ENCODE data around the gene SKAP2. TPM values are rescaled to one million over a fixed set of nuclear protein-coding genes. Genes with fewer than 3 reads are reported as not detected.
A peak's percentile ranks its signal among the peaks of the same experiment; 100 is the strongest.

The SKAP2 gene
- total RNA-seq, 2 donors from 2014 or later: 15.0 to 35.7 TPM

GRCh38 chr7:26670290-26670689 is 194.1 kb downstream of the SKAP2 start:
- H3K4me3 Mint-ChIP-seq: no peak overlapping the region
- H3K27ac Mint-ChIP-seq: no peak overlapping the region
- no peaks in the 10 kb centered on the region for H3K9me3 Mint-ChIP-seq
- no peaks in the 10 kb centered on the region for H3K36me3 Mint-ChIP-seq
- ATAC-seq (no peak), DNase-seq (ENCODE audit: low spot score) (no peak)
- no peaks in the 10 kb centered on the region for H3K27me3 Mint-ChIP-seq
- peaks cover 3 to 6% of the 10 kb centered on the region in 2 donors for H3K4me1 Mint-ChIP-seq (ENCODE audit: low read depth in 2 of 2)

GRCh38 chr7:26668821-26669220 is 195.6 kb downstream of the SKAP2 start:
- no peak overlapping the region for H3K27ac Mint-ChIP-seq
- ATAC-seq (no peak), DNase-seq (ENCODE audit: low spot score) (no peak)
- no peaks in the 10 kb centered on the region for H3K36me3 Mint-ChIP-seq
- no peaks in the 10 kb centered on the region for H3K27me3 Mint-ChIP-seq
- no peak overlapping the region for H3K4me3 Mint-ChIP-seq
- H3K4me1 Mint-ChIP-seq (ENCODE audit: low read depth in 2 of 2): peaks cover 7 to 9% of the 10 kb centered on the region in 2 donors
- H3K9me3 Mint-ChIP-seq: no peaks in the 10 kb centered on the region

GRCh38 chr7:26667514-26668133 is 196.8 kb downstream of the SKAP2 start:
- Mint-ChIP-seq H3K36me3 (no peaks in the 10 kb centered on the region), H3K4me1 (ENCODE audit: low read depth in 2 of 2) (peaks cover 7 to 9% of the 10 kb centered on the region in 2 donors), H3K27me3 (no peaks in the 10 kb centered on the region), H3K9me3 (no peaks in the 10 kb centered on the region), H3K4me3 (no peak overlapping the region), H3K27ac (peak overlapping the region in 1 of 2 donors; percentile 22)
- ATAC-seq (peak in 1 of 2 donors; percentile 57), DNase-seq (ENCODE audit: low spot score) (no peak)

GRCh38 chr7:26664735-26665416 is 199.5 kb downstream of the SKAP2 start:
- Mint-ChIP-seq H3K4me3 (no peak overlapping the region), H3K27me3 (no peaks in the 10 kb centered on the region)
- DNase-seq (ENCODE audit: low spot score): no peak

GRCh38 chr7:26664274-26664673 is 200.1 kb downstream of the SKAP2 start:
- no peaks in the 10 kb centered on the region for H3K36me3 Mint-ChIP-seq
- no peak overlapping the region for H3K4me3 Mint-ChIP-seq
- H3K9me3 Mint-ChIP-seq: no peaks in the 10 kb centered on the region
- H3K27ac Mint-ChIP-seq: no peak overlapping the region
- no peaks in the 10 kb centered on the region for H3K27me3 Mint-ChIP-seq
- peaks cover 7 to 9% of the 10 kb centered on the region in 2 donors for H3K4me1 Mint-ChIP-seq (ENCODE audit: low read depth in 2 of 2)
- ATAC-seq: no peak
- no peak for DNase-seq (ENCODE audit: low spot score)

More at GRCh38 chr7:26664735-26665416, 199.5 kb downstream of the SKAP2 start:
- Mint-ChIP-seq H3K4me1 (ENCODE audit: low read depth in 2 of 2) (peaks cover 7 to 9% of the 10 kb centered on the region in 2 donors), H3K9me3 (no peaks in the 10 kb centered on the region), H3K27ac (no peak overlapping the region), H3K36me3 (no peaks in the 10 kb centered on the region)
- ATAC-seq: peak in 1 of 2 donors; percentile 55

- ATAC-seq (no peak), DNase-seq (ENCODE audit: low spot score) (no peak)
- no peaks in the 10 kb centered on the region for H3K27me3 Mint-ChIP-seq
- H3K4me3 Mint-ChIP-seq: no peak overlapping the region
- peaks cover 7 to 9% of the 10 kb centered on the region in 2 donors for H3K4me1 Mint-ChIP-seq (ENCODE audit: low read depth in 2 of 2)
- no peak overlapping the region for H3K27ac Mint-ChIP-seq
- no peaks in the 10 kb centered on the region for H3K36me3 Mint-ChIP-seq
- no peaks in the 10 kb centered on the region for H3K9me3 Mint-ChIP-seq
Measured at GRCh38 chr7:26663874-26664273, 200.5 kb downstream of the SKAP2 start.

GRCh38 chr7:26662646-26663045 is 201.7 kb downstream of the SKAP2 start:
- Mint-ChIP-seq H3K36me3 (no peaks in the 10 kb centered on the region), H3K27ac (no peak overlapping the region), H3K4me1 (ENCODE audit: low read depth in 2 of 2) (peaks cover 7 to 9% of the 10 kb centered on the region in 2 donors), H3K4me3 (no peak overlapping the region), H3K27me3 (no peaks in the 10 kb centered on the region), H3K9me3 (no peaks in the 10 kb centered on the region)
- DNase-seq (ENCODE audit: low spot score) (no peak), ATAC-seq (no peak)

GRCh38 chr7:26659121-26659520 is 205.3 kb downstream of the SKAP2 start:
- Mint-ChIP-seq H3K27ac (no peak overlapping the region), H3K4me1 (ENCODE audit: low read depth in 2 of 2) (no peaks in the 10 kb centered on the region), H3K36me3 (no peaks in the 10 kb centered on the region), H3K9me3 (no peaks in the 10 kb centered on the region), H3K27me3 (no peaks in the 10 kb centered on the region), H3K4me3 (no peak overlapping the region)
- ATAC-seq: no peak
- DNase-seq (ENCODE audit: low spot score): no peak

- no peak for ATAC-seq
- no peak overlapping the region for H3K27ac Mint-ChIP-seq
- H3K36me3 Mint-ChIP-seq: no peaks in the 10 kb centered on the region
Measured at GRCh38 chr7:26658389-26659084, 205.9 kb downstream of the SKAP2 start.

GRCh38 chr7:26657686-26658388 is 206.6 kb downstream of the SKAP2 start:
- DNase-seq (ENCODE audit: low spot score) (no peak), ATAC-seq (no peak)
- Mint-ChIP-seq H3K27me3 (no peaks in the 10 kb centered on the region), H3K27ac (no peak overlapping the region), H3K9me3 (no peaks in the 10 kb centered on the region), H3K36me3 (no peaks in the 10 kb centered on the region), H3K4me3 (no peak overlapping the region), H3K4me1 (ENCODE audit: low read depth in 2 of 2) (no peaks in the 10 kb centered on the region)

More at GRCh38 chr7:26658389-26659084, 205.9 kb downstream of the SKAP2 start:
- Mint-ChIP-seq H3K4me3 (no peak overlapping the region), H3K4me1 (ENCODE audit: low read depth in 2 of 2) (no peaks in the 10 kb centered on the region), H3K27me3 (no peaks in the 10 kb centered on the region), H3K9me3 (no peaks in the 10 kb centered on the region)
- no peak for DNase-seq (ENCODE audit: low spot score)

GRCh38 chr7:26657206-26657641 is 207.2 kb downstream of the SKAP2 start:
- no peaks in the 10 kb centered on the region for H3K36me3 Mint-ChIP-seq
- ATAC-seq (no peak), DNase-seq (ENCODE audit: low spot score) (no peak)
- no peaks in the 10 kb centered on the region for H3K4me1 Mint-ChIP-seq (ENCODE audit: low read depth in 2 of 2)
- H3K27me3 Mint-ChIP-seq: no peaks in the 10 kb centered on the region
- no peaks in the 10 kb centered on the region for H3K9me3 Mint-ChIP-seq
- H3K4me3 Mint-ChIP-seq: no peak overlapping the region
- H3K27ac Mint-ChIP-seq: no peak overlapping the region

GRCh38 chr7:26656735-26657134 is 207.7 kb downstream of the SKAP2 start:
- H3K27ac Mint-ChIP-seq: no peak overlapping the region
- no peaks in the 10 kb centered on the region for H3K36me3 Mint-ChIP-seq
- ATAC-seq: no peak
- H3K27me3 Mint-ChIP-seq: no peaks in the 10 kb centered on the region
- no peak for DNase-seq (ENCODE audit: low spot score)
- no peaks in the 10 kb centered on the region for H3K9me3 Mint-ChIP-seq
- H3K4me3 Mint-ChIP-seq: no peak overlapping the region
- no peaks in the 10 kb centered on the region for H3K4me1 Mint-ChIP-seq (ENCODE audit: low read depth in 2 of 2)

- Mint-ChIP-seq H3K27me3 (no peaks in the 10 kb centered on the region), H3K4me3 (no peak overlapping the region), H3K36me3 (no peaks in the 10 kb centered on the region), H3K4me1 (ENCODE audit: low read depth in 2 of 2) (no peaks in the 10 kb centered on the region), H3K9me3 (no peaks in the 10 kb centered on the region), H3K27ac (no peak overlapping the region)
- DNase-seq (ENCODE audit: low spot score) (no peak), ATAC-seq (no peak)
Measured at GRCh38 chr7:26655781-26656180, 208.6 kb downstream of the SKAP2 start.

Data from natural killer cell treated with Interleukin-12 subunit alpha and Interleukin-12 subunit beta and Interleukin-15 and Interleukin-18, amount 100 ng/mL, for 72 hours (primary cell).